HL-60/S4 treated with phorbol 12-myristate 13-acetate at 8.2 ng/mL for 4 days and 3 days (cell line): Measurements from ENCODE around the gene ZCCHC14.
"Not testable (repeated sequence)": the region's sequence is repeated elsewhere in the genome, so short reads cannot be mapped to it uniquely, and the experiment has no call there.

Experiments
- in situ Hi-C: fragments of 300-500 bp; cut with MboI; formaldehyde crosslinking; loops from 2 replicates; pipeline ENCODE4 v1.15.0; 2022; ENCODE audit warnings: low sequenced_read_pairs

The ZCCHC14 gene

DNA sequence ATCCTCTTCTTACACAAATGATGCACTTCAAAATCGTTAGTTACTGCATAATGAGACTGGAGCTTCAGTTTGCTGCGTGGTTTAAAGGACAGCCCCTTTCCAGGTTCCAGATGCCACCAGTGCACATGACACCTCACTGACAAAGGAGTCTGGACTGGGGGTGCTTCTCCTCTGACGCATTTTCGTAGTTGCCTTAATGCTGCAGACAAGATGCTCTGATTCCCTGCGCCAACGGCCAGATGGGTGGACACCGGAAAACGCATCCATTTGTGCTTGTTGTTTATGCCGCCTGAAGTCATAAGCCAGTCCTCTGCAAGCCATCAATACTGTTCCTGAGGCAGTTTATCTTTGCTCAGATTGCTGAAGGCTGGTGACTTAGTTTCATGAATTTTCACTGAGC, 125.3 kb downstream of the ZCCHC14 start:
- in situ Hi-C loops: no loop called here

- in situ Hi-C loops: no loop called here
Measured at GRCh38 chr16:87366930-87367329, 125.9 kb downstream of the ZCCHC14 start.

DNA sequence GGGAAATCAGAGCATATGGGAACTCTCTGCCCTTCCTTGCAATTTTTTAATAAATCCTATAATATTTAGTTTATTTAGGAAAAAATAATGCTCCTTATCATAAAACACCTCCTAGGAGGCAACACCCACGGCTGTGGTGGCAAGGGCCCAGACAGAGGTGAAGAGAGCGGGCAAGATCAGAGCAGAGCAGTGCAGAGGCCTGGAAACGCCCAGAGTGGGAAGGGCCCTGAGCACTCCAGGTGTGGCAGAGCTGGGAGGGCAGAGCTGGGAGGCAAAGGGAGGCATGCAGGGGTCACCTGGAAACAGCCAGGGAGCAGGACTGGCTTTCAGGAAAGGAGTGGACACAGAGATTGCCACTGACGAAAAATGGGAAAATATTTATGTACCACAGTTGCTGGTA, 126.5 kb downstream of the ZCCHC14 start:
- in situ Hi-C loops: no loop called here

- in situ Hi-C loops: no loop called here
Measured at GRCh38 chr16:87365021-87365713, 127.7 kb downstream of the ZCCHC14 start.

GRCh38 chr16:87363771-87364455, 128.9 kb downstream of the ZCCHC14 start:
- in situ Hi-C loops: no loop called here

DNA sequence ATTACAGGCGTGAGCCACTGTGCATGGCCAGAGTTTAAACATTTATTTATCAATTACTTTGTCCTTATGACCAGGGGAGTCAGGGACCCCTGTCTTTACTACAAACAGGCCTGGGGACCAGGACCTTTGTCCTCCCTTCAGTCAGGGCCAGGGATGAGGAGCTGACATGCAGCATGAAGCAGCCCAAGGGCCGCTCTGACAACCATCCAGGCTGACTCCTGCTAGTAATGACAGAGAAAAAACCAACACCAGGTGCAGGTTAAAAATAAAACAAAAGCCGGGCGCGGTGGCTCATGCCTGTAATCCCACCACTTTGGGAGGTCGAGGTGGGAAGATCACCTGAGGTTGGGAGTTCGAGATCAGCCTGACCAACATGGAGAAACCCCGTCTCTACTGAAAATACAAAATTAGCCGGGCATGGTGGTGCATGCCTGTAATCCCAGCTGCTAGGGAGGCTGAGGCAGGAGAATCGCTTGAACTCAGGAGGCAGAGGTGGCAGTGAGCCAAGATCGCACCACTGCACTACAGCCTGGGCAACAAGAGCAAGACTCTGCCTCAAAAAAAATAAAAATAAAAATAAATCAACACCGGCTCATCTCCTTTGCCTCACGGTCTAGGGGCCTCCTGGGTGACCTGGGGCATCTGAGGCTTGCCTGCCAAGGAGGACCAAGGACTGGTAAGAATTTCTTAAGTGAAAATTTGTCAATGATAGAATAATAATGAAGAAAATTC, 129.8 kb downstream of the ZCCHC14 start:
- in situ Hi-C loops: not testable (repeated sequence)

GRCh38 chr16:87361916-87362619, 130.8 kb downstream of the ZCCHC14 start:
- in situ Hi-C loops: no loop called here

- in situ Hi-C loops: no loop called here
Measured at GRCh38 chr16:87360862-87361610, 131.8 kb downstream of the ZCCHC14 start.

DNA sequence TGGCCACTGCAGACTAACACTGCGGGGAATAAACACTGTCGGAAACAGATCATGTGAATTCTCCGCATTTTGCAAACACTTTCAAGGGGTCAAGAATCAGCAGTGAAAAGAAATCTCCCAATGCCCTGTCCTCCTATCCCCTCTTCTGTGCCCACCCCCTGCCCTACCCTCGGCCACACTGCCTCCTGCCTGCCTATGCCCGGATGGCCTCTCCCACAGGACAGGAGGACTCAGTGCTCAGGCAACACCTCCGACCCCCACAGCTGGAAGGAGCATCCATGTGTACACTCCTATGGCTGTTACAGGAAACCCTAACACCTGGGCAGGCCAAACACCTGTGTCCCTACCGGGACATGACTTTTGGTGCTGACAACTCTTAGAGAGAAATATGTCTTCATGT, 133.7 kb downstream of the ZCCHC14 start:
- in situ Hi-C loops: no loop called here

GRCh38 chr16:87358696-87359095, 134.1 kb downstream of the ZCCHC14 start:
- in situ Hi-C loops: no loop called here

GRCh38 chr16:87358250-87358649, 134.6 kb downstream of the ZCCHC14 start:
- in situ Hi-C loops: no loop called here

- in situ Hi-C loops: no loop called here
Measured at GRCh38 chr16:87356491-87356853, 136.4 kb downstream of the ZCCHC14 start.
